ENCODE measurements around the gene RTP3.
"Not testable (repeated sequence)": the region's sequence is repeated elsewhere in the genome, so short reads cannot be mapped to it uniquely, and the experiment has no call there.

The RTP3 gene

GRCh38 chr3:46542801-46543201 is 45.0 kb downstream of the RTP3 start:
- Histone ChIP-seq H2AFZ (peak overlapping the region; percentile 69), H3K36me3 (ENCODE audit: control insufficient read depth, insufficient read depth, low read length) (no peaks in the 10 kb centered on the region), H3K9me3 (ENCODE audit: control insufficient read depth, low read length) (no peaks in the 10 kb centered on the region), H3K4me3 (ENCODE audit: low read depth, low read length) (no peak overlapping the region), H3K27me3 (ENCODE audit: control insufficient read depth, insufficient read depth, low read length) (no peaks in the 10 kb centered on the region), H3K4me2 (ENCODE audit: low read length) (no peak overlapping the region), H3K4me1 (peaks cover 3% of the 10 kb centered on the region), H3K27ac (no peak overlapping the region), H3K9ac (no peak overlapping the region), H3K79me2 (no peaks in the 10 kb centered on the region)
- TF ChIP-seq CTCF (IDR thresholded peaks at IDR 0.05) = no peak

- no peak for TF ChIP-seq CTCF (IDR thresholded peaks at IDR 0.05)
- no peak overlapping the region for H3K4me3 ChIP-seq (ENCODE audit: low read depth, low read length)
- H3K9ac ChIP-seq = no peak overlapping the region
- H3K4me2 ChIP-seq (ENCODE audit: low read length) = no peak overlapping the region
- peaks cover 3% of the 10 kb centered on the region for H3K4me1 ChIP-seq
- no peak overlapping the region for H3K27ac ChIP-seq
- no peaks in the 10 kb centered on the region for H3K36me3 ChIP-seq (ENCODE audit: control insufficient read depth, insufficient read depth, low read length)
- no peaks in the 10 kb centered on the region for H3K9me3 ChIP-seq (ENCODE audit: control insufficient read depth, low read length)
- H2AFZ ChIP-seq = no peak overlapping the region
- H3K79me2 ChIP-seq = no peaks in the 10 kb centered on the region
- no peaks in the 10 kb centered on the region for H3K27me3 ChIP-seq (ENCODE audit: control insufficient read depth, insufficient read depth, low read length)
Observed at GRCh38 chr3:46544771-46545503, 47.2 kb downstream of the RTP3 start.

GRCh38 chr3:46545818-46546630 is 48.2 kb downstream of the RTP3 start:
- TF ChIP-seq CTCF (IDR thresholded peaks at IDR 0.05) = no peak
- Histone ChIP-seq H3K4me1 (peaks cover 3% of the 10 kb centered on the region), H3K9me3 (ENCODE audit: control insufficient read depth, low read length) (no peaks in the 10 kb centered on the region), H3K79me2 (no peaks in the 10 kb centered on the region), H3K4me3 (ENCODE audit: low read depth, low read length) (no peak overlapping the region), H3K9ac (no peak overlapping the region), H3K36me3 (ENCODE audit: control insufficient read depth, insufficient read depth, low read length) (no peaks in the 10 kb centered on the region), H2AFZ (no peak overlapping the region), H3K27ac (no peak overlapping the region), H3K27me3 (ENCODE audit: control insufficient read depth, insufficient read depth, low read length) (no peaks in the 10 kb centered on the region), H3K4me2 (ENCODE audit: low read length) (no peak overlapping the region)

- Histone ChIP-seq H3K9ac (no peak overlapping the region), H3K4me3 (ENCODE audit: low read depth, low read length) (no peak overlapping the region), H3K4me2 (ENCODE audit: low read length) (no peak overlapping the region), H3K9me3 (ENCODE audit: control insufficient read depth, low read length) (no peaks in the 10 kb centered on the region), H3K27me3 (ENCODE audit: control insufficient read depth, insufficient read depth, low read length) (no peaks in the 10 kb centered on the region), H3K79me2 (no peaks in the 10 kb centered on the region), H2AFZ (peak overlapping the region; percentile 29), H3K36me3 (ENCODE audit: control insufficient read depth, insufficient read depth, low read length) (no peaks in the 10 kb centered on the region), H3K4me1 (peaks cover 2% of the 10 kb centered on the region), H3K27ac (no peak overlapping the region)
- no peak for TF ChIP-seq CTCF (IDR thresholded peaks at IDR 0.05)
Observed at GRCh38 chr3:46546896-46547440, 49.2 kb downstream of the RTP3 start.

- H3K9ac ChIP-seq; H3K4me2 ChIP-seq (ENCODE audit: low read length); H2AFZ ChIP-seq; H3K27me3 ChIP-seq (ENCODE audit: control insufficient read depth, insufficient read depth, low read length); H3K4me1 ChIP-seq; H3K36me3 ChIP-seq (ENCODE audit: control insufficient read depth, insufficient read depth, low read length); H3K9me3 ChIP-seq (ENCODE audit: control insufficient read depth, low read length); H3K27ac ChIP-seq; H3K4me3 ChIP-seq (ENCODE audit: low read depth, low read length); H3K79me2 ChIP-seq: not testable (repeated sequence)
Observed at GRCh38 chr3:46548611-46549010, 50.8 kb downstream of the RTP3 start.
